GM10248 (cell line): ENCODE data around the gene PREP.

Experiments used
- CTCF ChIA-PET: fragments of 300-600 bp; sonication (Branson Sonifier 250); formaldehyde crosslinking; extraction: SDS; loops from one replicate; lab custom pipeline; 2021; ENCODE audit warnings: antibody characterized with exemption; lab: Yijun Ruan, JAX
- POLR2A ChIA-PET: fragments of 350-650 bp; sonication (Branson Sonifier 250); formaldehyde crosslinking; extraction: SDS; loops from one replicate; lab custom pipeline; 2020; ENCODE audit warnings: antibody characterized with exemption; lab: Yijun Ruan, JAX
- DNase-seq: peaks from one replicate; pipeline ENCODE4 v3.0.0; 2012; ENCODE audit errors: extremely low spot score
- CTCF ChIP-seq: IDR thresholded peaks from 2 replicates; pipeline ENCODE4 v1.5.1; 2012; ENCODE audit warnings: mild to moderate bottlenecking, low read depth; ENCODE audit errors: extremely low read depth, missing control alignments, control extremely low read depth

Gene PREP

GRCh38 chr6:105278813-105279212 is 124.1 kb downstream of the PREP start:
- POLR2A ChIA-PET: no interaction called here
- TF ChIP-seq CTCF: no peak
- no peak for DNase-seq
- CTCF ChIA-PET: no interaction called here

GRCh38 chr6:105278035-105278434 is 124.8 kb downstream of the PREP start:
- ChIA-PET CTCF (no interaction called here), POLR2A (no interaction called here)
- no peak for DNase-seq
- TF ChIP-seq CTCF: no peak

- TF ChIP-seq CTCF: no peak
- DNase-seq: no peak
- ChIA-PET POLR2A (no interaction called here), CTCF (interaction anchor here (1.2 to 1.4 kb wide), 2 partner anchors 12 to 16 kb away, joined by 4 to 6 read pairs; no protein-coding TSS in a partner anchor)
Observed at GRCh38 chr6:105276374-105276773, 126.5 kb downstream of the PREP start.

- ChIA-PET CTCF (interaction anchor here (1.2 kb wide), 1 partner anchor 15 kb away, joined by 4 read pairs; no protein-coding TSS in a partner anchor), POLR2A (no interaction called here)
- no peak for DNase-seq
- no peak for TF ChIP-seq CTCF
Observed at GRCh38 chr6:105275542-105275941, 127.3 kb downstream of the PREP start.

GRCh38 chr6:105274678-105275077 is 128.2 kb downstream of the PREP start:
- no peak for TF ChIP-seq CTCF
- CTCF ChIA-PET: interaction anchor here (1.0 kb wide), 1 partner anchor 10 kb away, joined by 3 read pairs; no protein-coding TSS in a partner anchor
- POLR2A ChIA-PET: no interaction called here
- no peak for DNase-seq

- DNase-seq: no peak
- POLR2A ChIA-PET: no interaction called here
- no peak for TF ChIP-seq CTCF
- CTCF ChIA-PET: no interaction called here
Observed at GRCh38 chr6:105273589-105273988, 129.3 kb downstream of the PREP start.

- TF ChIP-seq CTCF: no peak
- no peak for DNase-seq
- ChIA-PET POLR2A (no interaction called here), CTCF (interaction anchor here (0.8 to 1.1 kb wide), 2 partner anchors 12 to 15 kb away, joined by 3 to 4 read pairs; no protein-coding TSS in a partner anchor)
Observed at GRCh38 chr6:105272786-105273185, 130.1 kb downstream of the PREP start.
